WI38 (cell line): ENCODE data around the gene CAPZB.

ENCODE experiments used
- H3K4me3 ChIP-seq: 2 replicates; pipeline ENCODE4 v1.5.1; 2011; ENCODE audit warnings: low read depth, mild to moderate bottlenecking, control low read depth, low read length
- TF ChIP-seq, protein P1 (sequence below): IDR thresholded peaks from 2 replicates; pipeline ENCODE4 v1.5.1; 2012; ENCODE audit warnings: low read depth, mild to moderate bottlenecking, control low read depth, low read length

The CAPZB gene

DNA sequence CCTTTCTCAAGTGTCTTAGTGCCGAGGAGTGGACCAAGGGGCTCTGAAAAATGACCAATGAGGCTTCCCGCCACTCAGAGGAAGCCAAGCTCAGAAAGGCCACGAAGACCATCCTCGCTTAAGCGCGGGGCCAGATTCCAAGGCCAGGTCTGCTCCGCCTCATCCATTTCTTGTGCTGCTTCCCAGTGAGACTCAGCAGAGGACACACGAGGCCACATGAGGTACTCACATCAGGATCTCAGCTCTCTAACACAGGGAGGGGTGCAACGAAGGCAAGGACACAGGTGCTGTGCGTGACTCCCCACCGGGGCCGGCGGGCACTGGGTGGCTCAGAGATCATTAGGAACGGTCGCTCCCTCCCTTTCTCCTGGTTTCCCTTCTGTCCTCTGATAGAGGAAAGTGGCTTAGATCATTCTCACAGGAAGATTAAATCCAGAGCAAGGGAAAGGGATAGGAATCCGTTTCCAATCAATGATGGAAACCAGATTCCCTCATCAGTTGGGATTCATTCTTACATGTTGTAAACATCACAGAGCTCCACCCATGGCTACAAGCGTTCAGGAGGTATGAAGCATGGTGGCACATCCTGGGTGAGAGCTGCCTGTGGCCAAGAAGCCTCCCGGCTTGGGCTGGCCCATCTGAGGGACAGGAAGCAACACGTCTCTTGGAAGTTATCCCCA is 46.7 kb downstream of the CAPZB start:
- H3K4me3 ChIP-seq, result no peak overlapping the region
- TF ChIP-seq, protein P1, sequence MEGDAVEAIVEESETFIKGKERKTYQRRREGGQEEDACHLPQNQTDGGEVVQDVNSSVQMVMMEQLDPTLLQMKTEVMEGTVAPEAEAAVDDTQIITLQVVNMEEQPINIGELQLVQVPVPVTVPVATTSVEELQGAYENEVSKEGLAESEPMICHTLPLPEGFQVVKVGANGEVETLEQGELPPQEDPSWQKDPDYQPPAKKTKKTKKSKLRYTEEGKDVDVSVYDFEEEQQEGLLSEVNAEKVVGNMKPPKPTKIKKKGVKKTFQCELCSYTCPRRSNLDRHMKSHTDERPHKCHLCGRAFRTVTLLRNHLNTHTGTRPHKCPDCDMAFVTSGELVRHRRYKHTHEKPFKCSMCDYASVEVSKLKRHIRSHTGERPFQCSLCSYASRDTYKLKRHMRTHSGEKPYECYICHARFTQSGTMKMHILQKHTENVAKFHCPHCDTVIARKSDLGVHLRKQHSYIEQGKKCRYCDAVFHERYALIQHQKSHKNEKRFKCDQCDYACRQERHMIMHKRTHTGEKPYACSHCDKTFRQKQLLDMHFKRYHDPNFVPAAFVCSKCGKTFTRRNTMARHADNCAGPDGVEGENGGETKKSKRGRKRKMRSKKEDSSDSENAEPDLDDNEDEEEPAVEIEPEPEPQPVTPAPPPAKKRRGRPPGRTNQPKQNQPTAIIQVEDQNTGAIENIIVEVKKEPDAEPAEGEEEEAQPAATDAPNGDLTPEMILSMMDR, result no peak

- no peak overlapping the region for H3K4me3 ChIP-seq
- TF ChIP-seq, protein P1, result no peak
These were observed 47.4 kb downstream of the CAPZB start for GRCh38 chr1:19437891-19438294.

DNA sequence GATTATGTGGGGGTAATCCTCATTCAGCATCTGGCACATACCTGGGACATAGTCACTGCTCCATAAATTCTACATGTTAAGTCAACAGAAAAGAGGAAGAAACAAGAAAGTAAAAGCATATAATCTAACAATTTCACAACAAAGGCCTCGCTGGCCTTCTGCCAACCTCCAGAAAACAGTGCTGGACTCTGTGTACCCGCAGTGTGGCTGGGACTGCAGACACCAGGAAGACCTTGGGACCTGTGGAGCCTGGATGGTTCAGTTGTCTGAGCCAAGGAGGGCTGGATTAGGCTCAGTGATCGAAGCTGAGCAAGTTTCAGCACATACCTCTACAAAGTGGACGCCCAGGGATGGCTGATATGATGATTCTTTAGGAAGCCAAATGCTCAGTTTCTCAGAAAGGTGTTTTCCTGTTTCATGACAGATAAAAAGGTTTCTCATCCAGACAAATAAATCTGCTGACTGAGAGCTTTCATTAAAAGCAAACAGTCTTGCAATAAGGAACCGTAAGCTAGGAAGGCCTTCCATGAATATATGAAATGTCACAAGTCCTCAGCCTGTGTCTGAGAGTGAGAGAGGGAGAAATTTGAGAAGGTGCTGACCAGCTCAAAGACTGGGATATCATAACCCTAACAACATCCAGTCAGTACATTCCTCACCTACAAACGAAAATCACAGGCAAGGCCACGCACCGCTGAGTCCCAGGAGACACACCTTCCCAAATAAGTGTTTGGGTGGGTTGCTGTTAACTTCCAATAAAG is 48.4 kb downstream of the CAPZB start:
- TF ChIP-seq, protein P1, result no peak
- H3K4me3 ChIP-seq, result no peak overlapping the region

DNA sequence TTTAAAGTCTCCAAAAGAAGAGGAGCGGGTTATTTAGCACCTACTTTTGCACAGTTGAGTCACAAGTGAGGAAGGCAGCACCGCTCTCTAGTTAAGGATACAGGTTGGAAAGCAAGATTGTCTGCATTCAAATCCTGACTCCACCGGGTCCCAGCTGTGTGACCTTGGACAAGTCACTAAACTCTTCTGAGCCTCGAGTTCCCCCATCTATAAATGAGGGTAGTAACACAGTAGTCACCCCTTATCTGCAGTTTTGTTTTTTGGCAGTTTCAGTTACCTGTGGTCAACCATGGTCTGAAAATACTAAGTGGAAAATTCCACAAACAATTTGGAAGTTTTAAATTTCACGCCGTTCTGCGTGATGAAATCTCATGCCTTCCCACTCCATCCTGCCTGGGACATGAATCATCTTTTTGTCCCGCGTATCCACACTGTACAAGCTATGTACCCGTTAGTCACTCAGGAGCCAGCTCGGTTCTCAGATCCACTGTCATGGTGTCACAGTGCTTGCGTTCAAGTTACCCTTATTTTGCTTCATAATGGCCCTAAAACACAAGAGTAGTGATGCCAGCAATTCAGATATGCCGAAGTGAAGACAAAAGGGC is 49.4 kb downstream of the CAPZB start:
- H3K4me3 ChIP-seq, result no peak overlapping the region

DNA sequence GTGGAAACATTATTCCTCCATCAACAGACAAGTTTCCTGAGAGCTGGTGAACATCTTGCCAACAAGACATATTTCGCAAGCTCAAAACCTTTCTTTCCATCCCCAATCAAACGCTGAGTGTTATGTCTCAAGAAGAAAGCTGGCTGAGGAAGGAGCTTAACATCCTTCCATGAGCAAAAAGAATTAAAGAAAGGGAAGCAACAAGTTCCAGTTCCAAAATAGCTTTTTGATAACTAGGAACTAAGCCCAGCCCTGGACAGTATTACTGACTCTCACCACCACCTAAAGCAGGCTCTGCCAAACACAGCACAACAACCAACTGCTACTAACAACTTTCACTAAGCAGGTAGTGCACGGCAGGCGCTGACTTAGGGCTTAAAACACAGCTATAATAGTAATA is 50.2 kb downstream of the CAPZB start:
- H3K4me3 ChIP-seq, result no peak overlapping the region
- TF ChIP-seq, protein P1, result no peak

More for the DNA sequence above, 49.4 kb downstream of the CAPZB start:
- TF ChIP-seq, protein P1, result no peak

DNA sequence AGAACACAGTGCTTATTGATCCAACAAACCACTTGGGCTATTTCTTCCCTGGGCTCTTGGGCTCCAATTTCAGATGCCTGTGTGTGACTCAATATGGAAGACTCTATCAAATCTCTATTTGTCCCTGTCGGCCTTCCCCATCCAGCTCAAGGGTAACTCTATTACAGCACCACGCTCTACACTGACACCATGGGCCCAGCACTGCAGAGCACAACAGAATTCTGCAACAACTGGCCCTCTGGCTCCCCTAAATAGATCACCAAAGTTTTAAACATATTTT is 51.7 kb downstream of the CAPZB start:
- TF ChIP-seq, protein P1, result no peak
- H3K4me3 ChIP-seq, result no peak overlapping the region

GRCh38 chr1:19432943-19433718 is 52.2 kb downstream of the CAPZB start:
- TF ChIP-seq, protein P1, result no peak

More at GRCh38 chr1:19432943-19433718, 52.2 kb downstream of the CAPZB start:
- H3K4me3 ChIP-seq, result no peak overlapping the region
